Caco-2 (cell line): ENCODE data around the gene ZNF23. TPM values are rescaled to one million over a fixed set of nuclear protein-coding genes. Genes with fewer than 3 reads are reported as not detected.

Source experiments
- BruUV-seq: library from RNA; stranded (reverse); fragments of 400-500 nt; replicated peaks from 2 replicates; lab custom pipeline; 2021; lab: Mats Ljungman, UMichigan
- CTCF ChIA-PET: fragments of 300-600 bp; sonication (Branson Sonifier 250); formaldehyde crosslinking; loops from one replicate; lab custom pipeline; 2022; ENCODE audit warnings: antibody characterized with exemption; lab: Charles Lee
- POLR2A ChIA-PET: fragments of 300-600 bp; sonication (Branson Sonifier 250); formaldehyde crosslinking; loops from one replicate; lab custom pipeline; 2022; ENCODE audit warnings: antibody characterized with exemption; lab: Charles Lee
- DNase-seq, 2 experiments: peaks; one replicate each; pipeline versions ENCODE4 v3.0.0 to v3.0.0-alpha.2; 2020 to 2022
- H3K27me3 ChIP-seq: replicated peaks from 2 replicates; pipeline ENCODE4 v1.6.0; 2011; ENCODE audit warnings: low read length; ENCODE audit not compliant: control insufficient read depth, insufficient read depth
- H3K36me3 ChIP-seq: 2 replicates; pipeline ENCODE4 v1.5.1; 2011; ENCODE audit warnings: low read length; ENCODE audit not compliant: control insufficient read depth, insufficient read depth
- H3K4me1 ChIP-seq: fragments of 250-450 bp; sonication (Bioruptor Pico); 2 replicates; pipeline ENCODE4 v1.5.1; 2020; ENCODE audit warnings: mild to moderate bottlenecking
- H3K4me3 ChIP-seq: 2 replicates; pipeline ENCODE4 v1.5.1; 2011; ENCODE audit warnings: low read depth, mild to moderate bottlenecking, control low read depth, low read length
- H3K9me3 ChIP-seq: fragments of 250-450 bp; sonication (Bioruptor Pico); 2 replicates; pipeline ENCODE4 v1.5.1; 2020; ENCODE audit warnings: mild to moderate bottlenecking, moderate library complexity
- H3K27ac Mint-ChIP-seq: one replicate; pipeline ENCODE4 v1.8.0; 2022; ENCODE audit warnings: mixed read lengths; ENCODE audit not compliant: unreplicated experiment
- H3K27me3 Mint-ChIP-seq: one replicate; pipeline ENCODE4 v1.8.0; 2022; ENCODE audit warnings: mixed read lengths; ENCODE audit not compliant: insufficient read depth, unreplicated experiment
- H3K36me3 Mint-ChIP-seq: one replicate; pipeline ENCODE4 v1.8.0; 2022; ENCODE audit warnings: mild to moderate bottlenecking, mixed read lengths; ENCODE audit not compliant: insufficient read depth, unreplicated experiment
- H3K4me1 Mint-ChIP-seq: one replicate; pipeline ENCODE4 v1.8.0; 2022; ENCODE audit warnings: low read depth, mixed read lengths; ENCODE audit not compliant: unreplicated experiment
- H3K4me3 Mint-ChIP-seq: one replicate; pipeline ENCODE4 v1.8.0; 2022; ENCODE audit warnings: mild to moderate bottlenecking, moderate library complexity, mixed read lengths; ENCODE audit not compliant: unreplicated experiment
- H3K9me3 Mint-ChIP-seq: one replicate; pipeline ENCODE4 v1.8.0; 2022; ENCODE audit warnings: mixed read lengths; ENCODE audit not compliant: unreplicated experiment
- intact Hi-C: fragments of 100-400 bp; cut with micrococcal nuclease; formaldehyde crosslinking; loops from one replicate; pipeline ENCODE4 v1.10.0; 2022; ENCODE audit not compliant: unreplicated experiment
- total RNA-seq: library from RNA; stranded (reverse); gene quantifications from 2 replicates; pipeline ENCODE4 v1.2.3, GENCODE V29; 2022
- TF ChIP-seq, protein P1 (sequence below), 2 experiments: fragments of 200-600 bp in 1 of 2; IDR thresholded peaks; 1 replicate in 1 of 2; 2 replicates in 1 of 2; pipeline versions ENCODE4 v1.5.1 to v1.8.0; 2011 to 2022; ENCODE audit warnings: antibody characterized with exemption in 1 of 2, control low read depth in 1 of 2, inconsistent platforms in 1 of 2, low read depth in 1 of 2, low read length in 1 of 2, mild to moderate bottlenecking in 1 of 2, moderate library complexity in 1 of 2; ENCODE audit not compliant: insufficient read depth in 1 of 2, severe bottlenecking in 1 of 2, unreplicated experiment in 1 of 2

The ZNF23 gene
- total RNA-seq, 1 experiment from 2014 or later = 9.6 TPM

DNA sequence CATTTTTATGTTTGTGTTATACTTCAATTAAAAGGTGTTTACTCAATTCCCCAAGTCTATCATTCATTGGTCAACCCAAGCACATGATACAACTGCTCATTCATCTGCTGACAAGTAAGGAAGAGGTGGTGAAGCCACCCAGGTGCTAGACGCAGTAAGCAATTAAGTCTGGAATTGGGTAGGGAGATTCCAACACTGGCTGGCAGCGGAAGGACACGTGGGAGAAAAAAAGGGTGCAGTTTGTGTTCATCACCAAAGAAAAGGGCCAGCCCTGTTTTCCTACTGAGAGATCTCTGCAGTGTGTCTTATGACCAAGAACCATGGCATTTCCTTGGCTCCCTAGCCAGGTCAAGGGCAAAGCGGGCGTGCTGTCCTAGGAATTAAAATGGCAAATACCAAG, 11.8 kb upstream of the ZNF23 start:
- CTCF ChIA-PET = no interaction called here
- POLR2A ChIA-PET = no interaction called here
- H3K36me3 Mint-ChIP-seq = no peaks in the 10 kb centered on the region
- H3K27ac Mint-ChIP-seq = no peak overlapping the region
- TF ChIP-seq, protein P1, sequence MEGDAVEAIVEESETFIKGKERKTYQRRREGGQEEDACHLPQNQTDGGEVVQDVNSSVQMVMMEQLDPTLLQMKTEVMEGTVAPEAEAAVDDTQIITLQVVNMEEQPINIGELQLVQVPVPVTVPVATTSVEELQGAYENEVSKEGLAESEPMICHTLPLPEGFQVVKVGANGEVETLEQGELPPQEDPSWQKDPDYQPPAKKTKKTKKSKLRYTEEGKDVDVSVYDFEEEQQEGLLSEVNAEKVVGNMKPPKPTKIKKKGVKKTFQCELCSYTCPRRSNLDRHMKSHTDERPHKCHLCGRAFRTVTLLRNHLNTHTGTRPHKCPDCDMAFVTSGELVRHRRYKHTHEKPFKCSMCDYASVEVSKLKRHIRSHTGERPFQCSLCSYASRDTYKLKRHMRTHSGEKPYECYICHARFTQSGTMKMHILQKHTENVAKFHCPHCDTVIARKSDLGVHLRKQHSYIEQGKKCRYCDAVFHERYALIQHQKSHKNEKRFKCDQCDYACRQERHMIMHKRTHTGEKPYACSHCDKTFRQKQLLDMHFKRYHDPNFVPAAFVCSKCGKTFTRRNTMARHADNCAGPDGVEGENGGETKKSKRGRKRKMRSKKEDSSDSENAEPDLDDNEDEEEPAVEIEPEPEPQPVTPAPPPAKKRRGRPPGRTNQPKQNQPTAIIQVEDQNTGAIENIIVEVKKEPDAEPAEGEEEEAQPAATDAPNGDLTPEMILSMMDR (IDR thresholded peaks at IDR 0.05; ENCODE audit: insufficient read depth in 1 of 2, low read depth in 1 of 2, low read length in 1 of 2, severe bottlenecking in 1 of 2, unreplicated experiment in 1 of 2) = no peak
- Histone ChIP-seq H3K36me3 (no peaks in the 10 kb centered on the region), H3K4me1 (no peaks in the 10 kb centered on the region), H3K27me3 (no peaks in the 10 kb centered on the region), H3K4me3 (no peak overlapping the region), H3K9me3 (no peaks in the 10 kb centered on the region)
- H3K4me3 Mint-ChIP-seq = no peak overlapping the region
- intact Hi-C loops = no loop called here
- no peaks in the 10 kb centered on the region for H3K27me3 Mint-ChIP-seq
- H3K4me1 Mint-ChIP-seq = no peaks in the 10 kb centered on the region
- no TSS peak for BruUV-seq
- H3K9me3 Mint-ChIP-seq = no peaks in the 10 kb centered on the region
- no peak for DNase-seq

DNA sequence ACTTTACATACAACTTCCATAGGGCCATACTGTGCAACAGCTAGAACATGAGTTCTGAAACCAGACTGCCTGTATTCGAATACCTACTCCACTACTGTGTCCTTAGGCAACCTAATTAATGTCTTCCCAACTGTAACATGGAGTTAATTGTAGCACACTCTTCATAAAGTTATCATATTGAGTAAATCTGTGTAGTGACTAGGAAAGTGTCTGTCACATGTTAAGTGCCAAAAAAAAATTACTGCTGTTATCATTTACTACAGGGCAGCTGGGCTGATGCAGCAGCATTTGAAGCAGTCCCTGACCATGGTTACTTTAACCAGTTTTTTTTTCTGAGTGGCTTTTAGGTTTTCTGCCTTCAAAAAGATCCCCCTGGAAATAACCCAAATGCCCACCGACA, 10.9 kb upstream of the ZNF23 start:
- Histone ChIP-seq H3K4me3 (no peak overlapping the region), H3K9me3 (no peaks in the 10 kb centered on the region), H3K27me3 (no peaks in the 10 kb centered on the region), H3K36me3 (no peaks in the 10 kb centered on the region), H3K4me1 (no peaks in the 10 kb centered on the region)
- intact Hi-C loops = no loop called here
- H3K27ac Mint-ChIP-seq = no peak overlapping the region
- no peaks in the 10 kb centered on the region for H3K27me3 Mint-ChIP-seq
- H3K36me3 Mint-ChIP-seq = no peaks in the 10 kb centered on the region
- no peak overlapping the region for H3K4me3 Mint-ChIP-seq
- POLR2A ChIA-PET = no interaction called here
- no peak for DNase-seq
- CTCF ChIA-PET = no interaction called here
- TF ChIP-seq, protein P1 (IDR thresholded peaks at IDR 0.05; ENCODE audit: insufficient read depth in 1 of 2, low read depth in 1 of 2, low read length in 1 of 2, severe bottlenecking in 1 of 2, unreplicated experiment in 1 of 2) = no peak
- H3K4me1 Mint-ChIP-seq = no peaks in the 10 kb centered on the region
- H3K9me3 Mint-ChIP-seq = no peaks in the 10 kb centered on the region
- no TSS peak for BruUV-seq

DNA sequence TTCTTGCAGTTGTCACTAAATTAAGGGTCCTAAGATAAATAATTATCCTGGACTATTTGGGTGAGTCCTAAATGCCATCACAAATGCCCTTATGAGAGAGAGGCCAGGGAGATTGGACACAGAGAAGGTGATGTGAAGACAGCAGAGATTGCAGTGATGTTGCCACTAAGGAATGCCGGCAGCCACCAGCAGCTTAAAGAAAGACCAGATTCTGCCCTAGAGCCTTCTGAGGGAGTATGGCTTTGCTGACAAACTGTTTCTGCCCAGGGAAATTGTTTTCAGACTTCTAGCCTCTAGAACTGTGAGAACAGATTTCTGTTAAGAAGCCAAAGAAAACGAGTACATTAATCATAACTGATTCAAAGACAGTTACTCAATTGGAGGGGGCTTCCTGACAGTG, 10.0 kb upstream of the ZNF23 start:
- no TSS peak for BruUV-seq
- H3K4me3 Mint-ChIP-seq = no peak overlapping the region
- Histone ChIP-seq H3K4me1 (no peaks in the 10 kb centered on the region), H3K9me3 (no peaks in the 10 kb centered on the region), H3K4me3 (no peak overlapping the region), H3K27me3 (no peaks in the 10 kb centered on the region), H3K36me3 (no peaks in the 10 kb centered on the region)
- intact Hi-C loops = no loop called here
- DNase-seq = no peak
- TF ChIP-seq, protein P1 (IDR thresholded peaks at IDR 0.05; ENCODE audit: insufficient read depth in 1 of 2, low read depth in 1 of 2, low read length in 1 of 2, severe bottlenecking in 1 of 2, unreplicated experiment in 1 of 2) = no peak
- ChIA-PET POLR2A (no interaction called here), CTCF (no interaction called here)
- no peaks in the 10 kb centered on the region for H3K27me3 Mint-ChIP-seq
- H3K36me3 Mint-ChIP-seq = no peaks in the 10 kb centered on the region
- H3K4me1 Mint-ChIP-seq = no peaks in the 10 kb centered on the region
- H3K9me3 Mint-ChIP-seq = no peaks in the 10 kb centered on the region
- no peak overlapping the region for H3K27ac Mint-ChIP-seq
